ENCODE results near the gene DAB2IP.
A peak's percentile ranks its signal among the peaks of the same experiment; 100 is the strongest.

DAB2IP gene

DNA sequence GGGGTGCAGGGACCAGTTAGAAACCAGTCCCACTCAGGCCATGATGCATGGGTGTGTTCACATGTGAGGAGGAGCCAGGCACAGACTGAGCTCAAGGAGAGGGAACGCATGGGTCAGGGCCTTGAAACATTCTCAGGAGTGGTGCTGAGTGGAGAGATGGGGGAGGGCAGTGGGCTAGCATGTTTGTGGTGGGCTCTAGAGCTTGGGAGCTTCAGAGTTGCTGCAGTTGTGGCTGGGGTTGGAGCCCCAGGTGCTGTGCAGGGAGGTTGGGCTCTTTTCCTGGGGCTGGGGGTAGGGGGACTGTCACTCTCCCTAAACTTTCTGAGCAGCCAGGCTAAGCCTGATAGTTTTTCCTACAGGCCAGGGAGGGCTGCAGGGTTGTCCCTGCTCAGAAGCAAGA is 95.4 kb downstream of the DAB2IP start:
- peak overlapping the region; percentile 22 for H3K4me3 ChIP-seq (ENCODE audit: low read length)
- peak; percentile 67 for DNase-seq (ENCODE audit: low read depth, low spot score)

DNA sequence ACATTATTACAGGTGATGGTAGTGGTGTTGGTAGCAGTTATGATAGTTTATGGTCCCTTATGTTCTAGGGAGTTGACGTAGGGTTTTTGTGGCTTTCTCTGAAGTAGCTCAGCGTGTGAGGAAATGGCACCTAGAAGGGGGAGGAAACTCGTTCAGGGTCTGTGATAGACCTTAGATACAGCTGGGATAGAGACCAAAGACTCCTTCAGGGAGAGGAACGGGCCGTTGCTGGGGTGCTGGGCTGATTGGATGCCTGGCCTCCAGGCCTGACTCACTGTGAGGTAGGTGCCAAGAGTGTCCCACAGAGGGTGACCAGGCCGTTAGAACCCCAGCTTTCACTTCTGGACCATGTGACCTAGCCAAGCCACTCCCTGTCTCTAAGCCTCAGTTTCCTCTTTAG is 96.6 kb downstream of the DAB2IP start:
- peak overlapping the region; percentile 40 for H3K4me3 ChIP-seq (ENCODE audit: low read length)
- peak; percentile 92 for DNase-seq (ENCODE audit: low read depth, low spot score)

DNA sequence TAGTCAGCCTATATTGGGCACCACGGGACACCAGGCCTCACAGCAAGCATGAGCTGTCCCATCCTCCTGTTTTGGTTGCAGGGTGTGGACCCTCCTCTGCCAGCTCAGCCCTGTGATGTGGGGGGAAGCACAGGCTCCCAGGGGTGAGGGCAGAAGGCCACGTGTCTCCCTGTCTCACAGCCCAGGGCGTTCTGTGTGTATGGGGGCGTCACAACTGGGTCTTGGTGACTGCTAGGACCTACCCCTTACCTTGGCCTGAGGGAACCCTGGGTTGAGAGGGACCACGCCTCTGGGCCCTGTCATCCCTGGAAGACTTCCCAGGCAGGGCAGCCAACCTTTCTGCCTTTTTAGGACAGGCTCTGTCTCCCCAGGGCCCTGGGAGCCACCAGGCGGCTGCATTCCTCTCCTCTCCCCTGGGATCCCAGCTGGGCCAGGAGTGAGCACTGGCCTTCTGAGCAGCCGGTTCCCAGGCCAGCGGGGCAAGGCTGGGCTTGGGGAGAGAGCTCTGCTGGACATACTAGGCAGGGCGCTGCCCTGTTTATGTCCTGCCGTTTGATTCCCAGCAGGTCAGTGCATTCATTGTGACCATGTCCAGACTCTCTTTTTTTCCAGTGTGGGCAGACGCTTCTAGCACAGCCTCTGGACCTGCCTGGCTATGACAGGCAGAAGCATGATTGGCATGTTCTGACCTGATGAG is 97.4 kb downstream of the DAB2IP start:
- DNase-seq (ENCODE audit: low read depth, low spot score): no peak
- H3K4me3 ChIP-seq (ENCODE audit: low read length): peak overlapping the region; percentile 40

DNA sequence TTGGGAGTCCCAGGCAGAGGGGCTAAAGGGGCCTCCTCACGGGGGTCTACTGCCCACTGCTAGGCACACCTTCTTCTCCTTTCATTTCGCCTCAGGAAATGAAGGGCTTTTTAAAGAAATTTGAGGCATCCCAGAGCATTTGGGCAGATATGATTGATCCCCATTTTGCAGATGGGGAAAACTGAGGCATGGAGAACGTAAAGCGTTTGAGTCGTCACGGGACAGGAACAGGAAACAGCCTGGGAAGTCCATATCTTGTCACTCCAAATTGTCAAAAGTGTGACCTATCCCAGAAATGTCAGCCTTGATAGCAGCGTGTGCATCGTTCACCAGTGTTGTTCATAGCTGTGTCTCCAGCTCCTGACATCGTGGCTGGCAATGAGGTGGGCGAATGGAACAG is 98.2 kb downstream of the DAB2IP start:
- no peak overlapping the region for H3K4me3 ChIP-seq (ENCODE audit: low read length)
- no peak for DNase-seq (ENCODE audit: low read depth, low spot score)

DNA sequence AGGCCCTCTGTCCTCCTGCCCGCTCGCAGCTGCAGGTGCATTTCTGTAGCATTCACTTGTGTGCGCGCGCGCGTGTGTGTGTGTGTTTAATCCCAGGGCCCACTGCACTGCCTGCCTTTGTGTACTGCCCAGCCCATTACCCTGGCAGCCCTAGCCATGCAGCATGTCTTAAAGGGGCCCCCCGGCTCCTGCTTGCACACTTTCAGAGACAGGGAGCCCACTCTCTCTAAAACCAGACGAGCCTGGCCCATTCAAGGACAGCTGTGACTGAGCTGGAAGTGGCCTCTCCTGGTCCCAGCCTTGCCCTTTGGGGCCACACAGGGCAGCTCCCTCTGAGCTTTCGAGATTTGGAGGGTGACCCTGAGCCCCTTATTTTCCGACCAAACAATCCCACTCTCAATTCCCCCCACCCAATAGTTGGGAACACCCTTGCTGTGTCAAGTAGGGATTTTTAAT is 98.9 kb downstream of the DAB2IP start:
- H3K4me3 ChIP-seq (ENCODE audit: low read length): no peak overlapping the region
- DNase-seq (ENCODE audit: low read depth, low spot score): no peak

DNA sequence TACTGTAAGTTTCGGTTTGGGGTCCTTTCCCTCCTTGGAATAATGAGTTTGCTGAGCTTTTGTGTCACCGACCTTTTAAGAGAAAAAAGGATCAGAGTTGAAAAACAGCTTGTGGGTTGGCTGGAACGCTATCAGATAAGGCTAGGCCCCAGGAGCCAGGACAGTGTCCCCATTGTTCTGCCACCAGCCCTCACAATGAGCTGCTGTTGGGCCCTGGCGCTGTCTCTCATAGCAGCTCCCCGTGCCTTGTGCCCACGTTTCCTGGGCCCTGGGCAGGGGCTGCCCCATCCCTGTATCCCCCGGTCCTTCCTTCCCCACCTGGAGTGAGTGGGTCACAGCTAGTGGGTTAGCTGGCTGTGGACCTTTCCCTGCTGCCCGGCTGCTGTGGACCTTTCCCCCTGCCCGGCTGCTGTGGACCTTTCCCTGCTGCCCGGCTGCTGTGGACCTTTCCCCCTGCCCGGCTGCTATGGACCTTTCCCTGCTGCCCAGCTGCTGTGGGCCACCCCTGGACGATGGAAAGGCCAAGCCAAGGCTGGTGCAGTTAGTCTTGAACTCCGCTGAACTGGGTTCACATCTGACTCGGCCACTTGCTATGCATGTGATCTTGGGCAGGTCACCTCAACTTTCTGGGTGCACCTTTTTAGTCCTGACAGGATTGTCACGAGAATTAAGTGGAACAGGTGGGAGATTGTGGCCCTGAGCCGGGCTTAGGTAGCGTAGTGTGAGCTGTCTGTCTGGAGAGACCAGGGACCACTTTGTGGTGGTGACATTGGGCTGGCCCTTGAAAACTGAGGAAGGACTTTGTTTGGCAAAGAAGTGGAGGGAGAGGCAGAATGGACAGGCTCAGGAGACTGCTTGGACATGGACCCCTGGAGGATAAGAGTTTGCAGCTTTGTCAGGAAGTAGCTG is 99.5 kb downstream of the DAB2IP start:
- DNase-seq (ENCODE audit: low read depth, low spot score): no peak
- no peak overlapping the region for H3K4me3 ChIP-seq (ENCODE audit: low read length)

DNA sequence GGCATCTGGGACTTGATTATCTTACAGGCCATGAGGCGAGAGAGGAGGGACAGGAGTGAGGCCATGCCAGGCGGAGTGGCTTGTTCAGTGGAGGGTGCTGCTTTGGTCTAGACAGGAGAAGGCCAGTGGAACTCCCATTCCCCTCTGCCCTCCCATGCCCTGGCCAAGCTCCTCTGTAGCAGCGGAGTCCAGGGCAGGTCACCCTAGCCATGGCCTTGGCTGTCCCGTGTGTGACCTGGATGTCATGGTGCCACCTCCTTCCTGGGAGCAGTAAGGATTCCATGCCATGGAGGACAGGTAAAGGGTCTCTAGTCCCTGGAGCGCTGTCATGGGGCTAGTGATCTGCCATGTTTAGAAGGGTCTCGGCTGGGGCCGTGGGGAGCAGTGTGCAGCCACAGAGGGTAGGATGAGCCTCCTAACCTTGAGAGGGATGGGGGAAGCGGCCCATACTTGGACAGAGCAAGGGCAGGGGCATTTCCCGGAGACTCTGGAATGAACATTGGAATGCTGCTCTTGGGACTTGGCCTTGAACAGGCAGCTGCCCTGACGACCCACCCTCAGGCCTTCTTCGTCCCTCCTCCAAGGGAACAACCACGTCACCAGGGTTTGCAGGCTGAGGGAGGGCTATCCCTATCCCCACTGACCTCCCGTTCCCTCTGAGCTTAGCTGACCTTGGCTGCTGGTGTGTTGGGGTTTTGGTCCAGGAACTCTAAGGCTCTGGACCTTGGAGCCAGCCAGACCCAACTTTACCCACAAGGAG is 100.4 kb downstream of the DAB2IP start:
- no peak overlapping the region for H3K4me3 ChIP-seq (ENCODE audit: low read length)
- DNase-seq (ENCODE audit: low read depth, low spot score): no peak

DNA sequence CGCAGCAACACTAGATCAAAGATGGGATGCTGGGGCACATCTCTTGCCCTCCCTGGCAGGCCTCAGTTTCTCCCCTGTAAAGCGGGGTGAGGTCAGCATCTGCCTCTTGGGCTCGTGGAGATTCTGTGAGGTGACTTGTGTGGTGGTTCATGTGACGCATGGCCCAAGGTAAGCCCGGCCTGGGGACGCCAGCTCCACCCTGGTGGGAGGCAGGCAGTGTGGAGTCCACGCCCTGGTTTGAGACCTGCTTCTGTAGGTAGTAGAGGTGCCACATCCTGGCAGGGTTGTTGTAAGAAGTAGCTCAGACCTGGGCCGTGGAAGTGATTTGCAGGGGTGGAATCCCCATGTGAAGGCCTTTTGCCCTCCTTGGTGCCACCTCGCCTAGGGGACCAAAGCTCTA is 101.5 kb downstream of the DAB2IP start:
- H3K4me3 ChIP-seq (ENCODE audit: low read length): no peak overlapping the region
- DNase-seq (ENCODE audit: low read depth, low spot score): no peak

DNA sequence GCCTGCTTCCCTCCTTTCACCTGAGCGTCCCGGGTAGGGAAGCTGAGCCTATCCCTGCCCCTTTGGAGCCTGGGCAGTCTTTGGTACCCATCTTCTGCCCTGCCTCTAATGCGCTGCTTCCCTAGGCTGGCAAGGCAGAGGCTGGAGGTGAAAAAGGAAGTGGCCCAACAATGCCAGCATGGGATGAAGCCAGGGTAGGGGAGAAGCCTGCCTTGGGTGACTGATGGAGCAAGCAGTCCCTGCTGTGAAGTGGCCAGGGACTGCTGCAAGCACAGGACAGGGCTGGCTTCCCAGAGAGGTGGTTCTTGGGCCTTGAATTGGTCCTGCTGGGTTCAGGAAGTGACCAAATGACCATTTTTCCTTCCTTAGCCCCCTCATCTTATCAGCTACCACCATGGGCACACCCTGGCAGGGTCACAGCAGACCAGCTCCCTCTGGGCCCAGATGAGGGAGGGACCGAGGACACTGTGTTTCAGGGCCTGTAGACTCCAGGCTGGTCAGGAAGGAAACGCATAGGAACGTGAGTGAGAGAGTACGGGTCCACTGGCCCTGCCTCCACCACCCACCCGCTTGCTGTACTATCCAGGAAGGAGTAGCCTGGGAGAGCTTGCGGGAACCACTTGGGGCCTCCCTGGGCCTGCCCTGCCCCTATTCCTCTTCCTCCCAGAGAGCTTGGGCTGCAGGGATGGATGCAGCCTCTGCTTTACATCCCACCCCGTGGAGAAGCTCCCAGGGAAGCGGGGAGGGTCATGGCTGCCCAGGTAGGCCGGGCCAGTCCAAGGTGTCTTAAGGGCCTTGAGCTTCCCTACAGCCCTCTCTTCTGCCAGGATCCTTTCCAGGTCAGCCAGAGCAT is 102.6 kb downstream of the DAB2IP start:
- H3K4me3 ChIP-seq (ENCODE audit: low read length): no peak overlapping the region
- DNase-seq (ENCODE audit: low read depth, low spot score): no peak

DNA sequence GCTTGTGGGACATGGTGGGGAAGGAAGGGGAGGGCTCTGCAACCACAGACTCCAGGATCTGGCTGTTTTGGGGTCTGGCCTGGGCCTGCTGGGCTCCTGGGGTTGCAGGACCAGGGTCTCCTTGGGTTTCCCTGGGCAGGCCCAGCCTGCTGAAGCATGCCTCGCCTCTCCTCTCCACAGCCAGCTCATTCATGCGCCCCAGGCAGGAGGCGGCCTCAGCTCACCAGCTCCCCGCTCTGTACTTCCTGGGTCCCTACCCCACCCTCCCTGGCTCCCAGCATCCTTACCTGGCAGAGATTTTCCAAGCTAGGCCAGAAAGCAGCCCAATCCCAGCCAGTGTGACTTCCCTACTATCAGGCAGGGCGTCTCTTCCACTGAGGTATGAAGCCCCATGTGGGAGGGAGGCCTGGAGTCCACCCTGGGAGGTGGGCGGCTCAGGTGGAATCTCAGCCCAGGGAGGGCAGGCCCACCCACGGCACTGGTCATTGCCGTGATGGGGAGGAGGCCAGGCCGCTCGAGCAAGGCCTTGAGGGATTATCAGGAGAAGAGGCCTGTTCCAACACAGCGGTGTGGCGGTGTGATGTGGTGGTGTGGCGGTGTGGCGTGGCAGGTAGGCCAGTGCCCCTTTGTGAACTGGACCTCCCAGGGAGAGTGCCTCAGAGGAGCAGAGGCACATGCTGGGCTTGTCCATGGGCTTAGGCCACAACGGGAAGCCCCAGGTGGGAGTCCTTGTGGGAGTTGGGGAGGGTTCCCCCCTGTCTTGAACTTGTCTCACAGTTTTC is 103.4 kb downstream of the DAB2IP start:
- no peak for DNase-seq (ENCODE audit: low read depth, low spot score)
- H3K4me3 ChIP-seq (ENCODE audit: low read length): no peak overlapping the region

DNA sequence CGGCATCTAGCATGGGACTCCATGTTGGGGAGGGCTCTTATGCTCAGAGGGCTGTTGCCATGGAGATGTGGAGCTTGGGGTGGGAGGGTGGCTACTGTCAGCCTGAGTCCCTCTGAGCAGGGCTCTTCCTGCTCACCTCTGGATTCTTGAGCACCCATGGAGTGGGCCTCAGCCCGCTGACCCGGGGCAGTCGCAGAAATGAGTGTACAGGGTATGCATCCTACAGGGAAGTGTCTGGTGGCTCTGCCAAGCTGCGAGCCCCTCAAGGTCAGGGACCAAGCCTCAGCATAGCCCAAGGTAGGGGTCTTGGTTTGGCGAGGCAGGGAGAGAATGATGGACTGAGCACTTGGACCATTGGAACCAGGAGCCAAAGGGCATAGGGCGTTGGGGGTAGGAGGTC is 104.1 kb downstream of the DAB2IP start:
- H3K4me3 ChIP-seq (ENCODE audit: low read length): no peak overlapping the region
- DNase-seq (ENCODE audit: low read depth, low spot score): no peak

DNA sequence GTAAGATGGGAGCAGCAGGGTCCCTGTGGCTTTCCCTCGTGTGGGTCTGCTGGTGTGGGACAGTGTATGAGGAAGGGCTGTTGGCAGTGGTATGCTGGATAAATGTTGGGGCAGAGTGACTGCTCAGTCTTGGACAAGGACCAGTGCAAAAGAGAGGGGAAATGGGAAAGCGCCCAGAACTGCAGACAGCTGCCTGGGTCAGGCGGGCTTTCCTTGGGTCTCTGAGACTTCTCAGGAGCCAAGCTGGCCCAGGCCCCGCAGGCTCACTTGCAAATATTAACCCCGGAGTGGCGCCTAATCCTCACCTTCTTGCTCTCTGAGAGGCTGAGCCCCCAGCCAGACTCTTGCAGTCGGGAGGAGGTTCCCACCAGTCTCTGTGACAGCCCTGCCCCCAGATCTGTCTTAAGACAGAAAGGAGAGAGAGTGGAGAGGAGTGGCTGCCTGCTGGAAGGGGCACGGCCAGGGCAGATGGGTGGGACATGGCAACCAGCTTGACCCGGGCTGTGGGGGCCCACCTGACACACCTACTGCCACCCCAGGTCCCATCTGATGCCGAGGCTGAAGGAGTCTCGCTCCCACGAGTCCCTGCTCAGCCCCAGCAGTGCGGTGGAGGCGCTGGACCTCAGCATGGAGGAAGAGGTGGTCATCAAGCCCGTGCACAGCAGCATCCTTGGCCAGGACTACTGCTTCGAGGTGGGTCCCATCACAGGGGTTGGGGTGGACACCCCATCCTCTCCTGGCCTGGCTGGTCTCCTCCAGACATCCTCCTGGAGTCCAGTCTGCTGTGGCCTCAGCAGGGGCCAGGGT is 105.2 kb downstream of the DAB2IP start:
- H3K4me3 ChIP-seq (ENCODE audit: low read length): no peak overlapping the region
- no peak for DNase-seq (ENCODE audit: low read depth, low spot score)

DNA sequence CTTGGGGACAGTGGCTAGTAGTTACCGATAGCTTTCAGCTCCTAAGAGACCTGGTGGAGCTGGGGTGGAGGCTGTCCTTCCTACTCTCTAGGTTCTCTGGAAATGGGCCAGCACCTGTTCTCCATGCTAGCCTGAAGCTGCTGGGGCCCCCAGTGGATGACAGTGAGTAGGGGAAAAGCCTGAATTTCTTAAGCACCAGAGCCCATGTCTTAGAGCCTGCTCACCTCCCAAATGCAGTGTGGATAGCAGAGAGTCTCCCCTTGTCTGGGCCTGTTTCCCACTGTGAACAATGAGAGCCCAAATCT is 105.8 kb downstream of the DAB2IP start:
- no peak for DNase-seq (ENCODE audit: low read depth, low spot score)
- H3K4me3 ChIP-seq (ENCODE audit: low read length): no peak overlapping the region

DNA sequence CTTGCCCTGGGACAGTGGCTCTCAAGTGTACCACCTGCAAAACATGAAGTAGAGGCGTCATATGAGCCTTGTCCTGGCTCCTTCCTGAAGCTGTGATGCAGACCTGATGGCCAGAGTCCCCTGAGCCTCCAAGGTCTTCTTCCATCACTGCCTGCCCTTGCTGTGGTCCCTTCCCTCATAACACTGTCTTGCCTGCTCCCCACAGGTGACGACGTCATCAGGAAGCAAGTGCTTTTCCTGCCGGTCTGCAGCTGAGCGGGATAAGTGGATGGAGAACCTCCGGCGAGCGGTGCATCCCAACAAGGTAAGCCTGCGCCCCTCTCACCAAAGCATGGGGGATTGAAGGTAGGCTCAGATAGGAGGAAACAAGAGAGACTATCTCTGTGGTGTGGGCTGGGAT is 107.3 kb downstream of the DAB2IP start:
- H3K4me3 ChIP-seq (ENCODE audit: low read length): no peak overlapping the region
- DNase-seq (ENCODE audit: low read depth, low spot score): no peak

DNA sequence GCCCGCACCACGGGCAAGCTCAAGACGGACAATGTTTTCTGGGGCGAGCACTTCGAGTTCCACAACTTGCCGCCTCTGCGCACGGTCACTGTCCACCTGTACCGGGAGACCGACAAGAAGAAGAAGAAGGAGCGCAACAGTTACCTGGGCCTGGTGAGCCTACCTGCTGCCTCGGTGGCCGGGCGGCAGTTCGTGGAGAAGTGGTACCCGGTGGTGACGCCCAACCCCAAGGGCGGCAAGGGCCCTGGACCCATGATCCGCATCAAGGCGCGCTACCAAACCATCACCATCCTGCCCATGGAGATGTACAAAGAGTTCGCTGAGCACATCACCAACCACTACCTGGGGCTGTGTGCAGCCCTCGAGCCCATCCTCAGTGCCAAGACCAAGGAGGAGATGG is 108.6 kb downstream of the DAB2IP start:
- DNase-seq (ENCODE audit: low read depth, low spot score): no peak
- no peak overlapping the region for H3K4me3 ChIP-seq (ENCODE audit: low read length)

DNA sequence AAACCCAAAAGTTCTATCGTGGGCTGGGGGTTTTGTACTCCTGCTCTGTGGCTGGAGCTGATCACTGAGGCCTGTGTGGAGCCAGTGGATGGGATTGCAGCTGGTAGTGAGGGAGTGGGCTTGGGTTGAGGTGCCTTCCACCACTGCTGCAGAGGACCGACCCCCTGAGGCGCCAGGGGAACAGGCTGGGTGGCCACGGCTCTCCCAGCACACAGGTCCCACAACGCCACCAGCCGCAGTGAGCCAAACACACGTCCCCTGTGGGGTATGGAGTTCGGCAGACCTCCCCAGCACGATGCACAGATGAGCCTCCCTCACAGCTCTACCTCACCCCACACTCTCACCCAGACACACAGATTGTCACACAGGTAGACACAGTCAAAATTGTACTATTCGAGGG is 109.1 kb downstream of the DAB2IP start:
- no peak for DNase-seq (ENCODE audit: low read depth, low spot score)
- no peak overlapping the region for H3K4me3 ChIP-seq (ENCODE audit: low read length)

DNA sequence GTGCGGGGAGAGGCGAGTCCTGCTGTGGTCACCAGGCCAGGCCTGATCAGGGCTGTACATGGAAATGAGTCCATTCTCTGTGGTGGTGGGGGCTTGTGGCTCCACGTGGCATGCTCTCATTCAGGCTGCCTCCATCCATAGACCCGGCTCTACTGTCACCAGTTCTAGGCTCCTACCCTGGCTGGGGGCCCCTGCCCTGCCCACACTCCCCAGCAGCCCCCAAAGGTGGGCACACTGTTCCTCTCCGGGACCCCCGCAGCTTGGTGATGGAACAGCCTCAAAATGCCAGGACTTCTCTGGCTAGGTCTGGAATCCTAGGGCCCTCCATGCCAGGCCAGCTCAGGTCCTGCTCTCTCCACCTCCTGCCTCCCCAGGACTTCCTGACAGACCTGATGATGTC is 111.7 kb downstream of the DAB2IP start:
- no peak overlapping the region for H3K4me3 ChIP-seq (ENCODE audit: low read length)

More for the DNA sequence above, 111.7 kb downstream of the DAB2IP start:
- no peak for DNase-seq (ENCODE audit: low read depth, low spot score)
